HEK293 (cell line): ENCODE data around the gene FAM193A.

Experiments
- CTCF ChIA-PET: fragments of 350-600 bp; formaldehyde crosslinking; extraction: SDS; loops from one replicate; lab custom pipeline; 2021; ENCODE audit warnings: antibody characterized with exemption; lab: Yijun Ruan, JAX
- POLR2A ChIA-PET: fragments of 300-600 bp; formaldehyde crosslinking; extraction: SDS; loops from one replicate; lab custom pipeline; 2020; ENCODE audit warnings: antibody characterized with exemption, inconsistent platforms; lab: Yijun Ruan, JAX
- H3K27ac ChIP-seq: fragments of 200-500 bp; sonication (Bioruptor generic); 2 replicates; pipeline ENCODE4 v1.5.1; 2014; ENCODE audit warnings: low read depth, low read length, control low read depth, inconsistent platforms; ENCODE audit errors: extremely low read depth
- H3K36me3 ChIP-seq, 2 experiments: fragments of 200-500 bp in 1 of 2; sonication (Bioruptor generic) in 1 of 2; 1 replicate in 1 of 2; 2 replicates in 1 of 2; pipeline ENCODE4 v1.5.1; 2014 to 2017; ENCODE audit warnings: inconsistent platforms in 2 of 2, low read length in 2 of 2; ENCODE audit not compliant: control insufficient read depth in 2 of 2, insufficient read depth in 1 of 2
- H3K4me1 ChIP-seq: fragments of 200-500 bp; sonication (Bioruptor generic); 2 replicates; pipeline ENCODE4 v1.5.1; 2014; ENCODE audit warnings: mild to moderate bottlenecking, low read length, inconsistent platforms; ENCODE audit not compliant: control insufficient read depth, insufficient read depth
- H3K4me3 ChIP-seq: 2 replicates; pipeline ENCODE4 v1.5.1; 2011; ENCODE audit warnings: low read depth, mild to moderate bottlenecking, control low read depth, low read length, moderate library complexity
- H3K9me3 ChIP-seq: fragments of 200-500 bp; sonication (Bioruptor generic); 2 replicates; pipeline ENCODE4 v1.5.1; 2014; ENCODE audit warnings: low read depth, low read length, inconsistent platforms; ENCODE audit not compliant: control insufficient read depth, insufficient read depth
- HOXA7 ChIP-seq: sonication (generic); formaldehyde crosslinking; IDR thresholded peaks from 2 replicates; pipeline ENCODE4 v1.8.1; 2022; ENCODE audit warnings: missing genetic modification reagents, borderline replicate concordance
- PRDM4 ChIP-seq: fragments of 450-650 bp; formaldehyde crosslinking; IDR thresholded peaks from 2 replicates; pipeline ENCODE4 v1.5.1; 2017; ENCODE audit warnings: missing biosample characterization, missing genetic modification characterization
- SP2 ChIP-seq: fragments of 450-650 bp; formaldehyde crosslinking; IDR thresholded peaks from 2 replicates; pipeline ENCODE4 v1.5.1; 2016; ENCODE audit warnings: missing biosample characterization, missing genetic modification characterization
- WT1 ChIP-seq: fragments of 450-650 bp; formaldehyde crosslinking; IDR thresholded peaks from 2 replicates; pipeline ENCODE4 v1.5.1; 2016; ENCODE audit warnings: missing biosample characterization, missing genetic modification characterization
- YY2 ChIP-seq: fragments of 450-650 bp; formaldehyde crosslinking; IDR thresholded peaks from 2 replicates; pipeline ENCODE4 v1.5.1; 2016; ENCODE audit warnings: missing biosample characterization, missing genetic modification characterization
- ZBTB26 ChIP-seq: fragments of 450-650 bp; formaldehyde crosslinking; optimal IDR thresholded peaks from 2 replicates; pipeline ENCODE3; 2016; ENCODE audit warnings: missing biosample characterization, mild to moderate bottlenecking, missing genetic modification characterization
- ZFP37 ChIP-seq: fragments of 450-650 bp; formaldehyde crosslinking; IDR thresholded peaks from 2 replicates; pipeline ENCODE4 v1.5.1; 2016; ENCODE audit warnings: missing biosample characterization, missing genetic modification characterization
- ZNF16 ChIP-seq: fragments of 450-650 bp; formaldehyde crosslinking; IDR thresholded peaks from 2 replicates; pipeline ENCODE4 v1.5.1; 2016; ENCODE audit warnings: low read depth, missing biosample characterization, missing genetic modification characterization
- ZNF2 ChIP-seq: fragments of 450-650 bp; formaldehyde crosslinking; IDR thresholded peaks from 2 replicates; pipeline ENCODE4 v1.5.1; 2016; ENCODE audit warnings: missing biosample characterization, missing genetic modification characterization
- ZNF221 ChIP-seq: fragments of 450-650 bp; formaldehyde crosslinking; IDR thresholded peaks from 2 replicates; pipeline ENCODE4 v1.5.1; 2017; ENCODE audit warnings: missing biosample characterization, missing genetic modification characterization, borderline replicate concordance
- ZNF24 ChIP-seq: fragments of 450-650 bp; formaldehyde crosslinking; IDR thresholded peaks from 2 replicates; pipeline ENCODE4 v1.5.1; 2016; ENCODE audit warnings: missing biosample characterization, missing genetic modification characterization
- ZNF280C ChIP-seq: fragments of 450-650 bp; formaldehyde crosslinking; IDR thresholded peaks from 2 replicates; pipeline ENCODE4 v1.5.1; 2016; ENCODE audit warnings: missing biosample characterization, missing genetic modification characterization
- ZNF292 ChIP-seq: fragments of 450-650 bp; formaldehyde crosslinking; IDR thresholded peaks from 2 replicates; pipeline ENCODE4 v1.5.1; 2016; ENCODE audit warnings: low read depth, missing biosample characterization, missing genetic modification characterization, borderline replicate concordance
- ZNF302 ChIP-seq: fragments of 450-650 bp; formaldehyde crosslinking; IDR thresholded peaks from 2 replicates; pipeline ENCODE4 v1.5.1; 2016; ENCODE audit warnings: missing biosample characterization, missing genetic modification characterization, low read depth
- ZNF324 ChIP-seq: fragments of 450-650 bp; formaldehyde crosslinking; IDR thresholded peaks from 2 replicates; pipeline ENCODE4 v1.5.1; 2016; ENCODE audit warnings: missing biosample characterization, missing genetic modification characterization
- ZNF488 ChIP-seq: fragments of 450-650 bp; formaldehyde crosslinking; IDR thresholded peaks from 2 replicates; pipeline ENCODE4 v1.5.1; 2016; ENCODE audit warnings: missing biosample characterization, missing genetic modification characterization
- ZNF513 ChIP-seq: fragments of 450-650 bp; IDR thresholded peaks from 2 replicates; pipeline ENCODE4 v1.5.1; 2018; ENCODE audit warnings: missing biosample characterization, missing genetic modification characterization
- ZNF514 ChIP-seq: fragments of 450-650 bp; formaldehyde crosslinking; IDR thresholded peaks from 2 replicates; pipeline ENCODE4 v1.5.1; 2016; ENCODE audit warnings: missing biosample characterization, missing genetic modification characterization
- ZNF623 ChIP-seq: fragments of 450-650 bp; formaldehyde crosslinking; IDR thresholded peaks from 2 replicates; pipeline ENCODE4 v1.5.1; 2016; ENCODE audit warnings: missing biosample characterization, missing genetic modification characterization
- ZNF660 ChIP-seq: fragments of 450-650 bp; IDR thresholded peaks from 2 replicates; pipeline ENCODE4 v1.5.1; 2018; ENCODE audit warnings: missing biosample characterization, mild to moderate bottlenecking, missing genetic modification characterization
- ZNF677 ChIP-seq: fragments of 450-650 bp; IDR thresholded peaks from 2 replicates; pipeline ENCODE4 v1.5.0; 2018; ENCODE audit warnings: missing biosample characterization, mild to moderate bottlenecking, missing genetic modification characterization, moderate library complexity
- ZNF792 ChIP-seq: fragments of 450-650 bp; formaldehyde crosslinking; IDR thresholded peaks from 2 replicates; pipeline ENCODE4 v1.5.1; 2016; ENCODE audit warnings: missing biosample characterization, missing genetic modification characterization
- ZSCAN16 ChIP-seq: fragments of 450-650 bp; formaldehyde crosslinking; IDR thresholded peaks from 2 replicates; pipeline ENCODE4 v1.5.1; 2016; ENCODE audit warnings: missing biosample characterization, missing genetic modification characterization
- TF ChIP-seq, protein P1 (sequence below): sonication (generic); formaldehyde crosslinking; IDR thresholded peaks from 2 replicates; pipeline ENCODE4 v1.8.1; 2022; ENCODE audit warnings: mild to moderate bottlenecking, moderate library complexity, missing genetic modification reagents
- TF ChIP-seq, protein P2 (sequence below): fragments of 450-650 bp; formaldehyde crosslinking; IDR thresholded peaks from 2 replicates; pipeline ENCODE4 v1.5.1; 2017; ENCODE audit warnings: missing biosample characterization, missing genetic modification characterization

FAM193A gene

DNA sequence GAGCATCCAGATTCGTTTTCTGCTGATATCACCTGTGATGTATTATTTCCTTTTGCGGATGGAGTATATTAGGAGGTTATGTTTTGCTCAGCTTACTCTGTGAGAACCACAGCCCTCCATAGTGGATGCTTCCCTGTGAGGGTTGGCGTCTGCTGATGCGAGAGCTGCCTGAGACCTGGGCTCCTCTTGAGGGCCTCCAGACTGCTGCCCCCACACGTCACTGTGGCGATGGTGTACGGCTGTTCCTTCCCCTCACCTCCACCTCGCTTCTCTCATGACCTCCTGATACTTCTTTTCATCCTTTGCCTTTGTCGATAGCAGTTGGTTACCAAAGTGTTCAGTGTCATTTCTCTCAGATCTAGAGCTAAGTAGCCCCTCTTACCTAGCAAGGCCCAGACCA, 148.0 kb downstream of the FAM193A start:
- ChIA-PET CTCF (no interaction called here), POLR2A (no interaction called here)
- no peak for TF ChIP-seq ZFP37
- TF ChIP-seq YY2: no peak
- no peak for TF ChIP-seq ZNF221 (tag by site-specific recombination)
- TF ChIP-seq ZNF514 (tag by site-specific recombination): no peak
- TF ChIP-seq SP2 (tag by site-specific recombination): no peak
- no peak for TF ChIP-seq ZNF792 (tag by site-specific recombination)
- no peak for TF ChIP-seq ZNF488 (tag by site-specific recombination)
- TF ChIP-seq WT1 (tag by site-specific recombination): no peak
- TF ChIP-seq ZNF623 (tag by site-specific recombination): no peak
- TF ChIP-seq ZNF24 (tag by site-specific recombination): no peak
- TF ChIP-seq, protein P1, sequence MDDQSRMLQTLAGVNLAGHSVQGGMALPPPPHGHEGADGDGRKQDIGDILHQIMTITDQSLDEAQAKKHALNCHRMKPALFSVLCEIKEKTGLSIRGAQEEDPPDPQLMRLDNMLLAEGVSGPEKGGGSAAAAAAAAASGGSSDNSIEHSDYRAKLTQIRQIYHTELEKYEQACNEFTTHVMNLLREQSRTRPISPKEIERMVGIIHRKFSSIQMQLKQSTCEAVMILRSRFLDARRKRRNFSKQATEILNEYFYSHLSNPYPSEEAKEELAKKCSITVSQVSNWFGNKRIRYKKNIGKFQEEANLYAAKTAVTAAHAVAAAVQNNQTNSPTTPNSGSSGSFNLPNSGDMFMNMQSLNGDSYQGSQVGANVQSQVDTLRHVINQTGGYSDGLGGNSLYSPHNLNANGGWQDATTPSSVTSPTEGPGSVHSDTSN (CRISPR knock-in tag): no peak
- no peak for TF ChIP-seq ZNF280C (tag by site-specific recombination)
- TF ChIP-seq ZNF324 (tag by site-specific recombination): no peak
- Histone ChIP-seq H3K27ac (no peak overlapping the region), H3K4me1 (no peaks in the 10 kb centered on the region), H3K36me3 (peaks cover 0 to 73% of the 10 kb centered on the region in 2 experiments; a peak in 2 of 3 replicates), H3K4me3 (no peak overlapping the region), H3K9me3 (no peaks in the 10 kb centered on the region)

- ChIA-PET POLR2A (no interaction called here), CTCF (no interaction called here)
- Histone ChIP-seq H3K9me3 (no peaks in the 10 kb centered on the region), H3K4me3 (no peak overlapping the region), H3K27ac (no peak overlapping the region), H3K4me1 (no peaks in the 10 kb centered on the region), H3K36me3 (peaks cover 0 to 80% of the 10 kb centered on the region in 2 experiments; a peak in 2 of 3 replicates)
- TF ChIP-seq, protein P2, sequence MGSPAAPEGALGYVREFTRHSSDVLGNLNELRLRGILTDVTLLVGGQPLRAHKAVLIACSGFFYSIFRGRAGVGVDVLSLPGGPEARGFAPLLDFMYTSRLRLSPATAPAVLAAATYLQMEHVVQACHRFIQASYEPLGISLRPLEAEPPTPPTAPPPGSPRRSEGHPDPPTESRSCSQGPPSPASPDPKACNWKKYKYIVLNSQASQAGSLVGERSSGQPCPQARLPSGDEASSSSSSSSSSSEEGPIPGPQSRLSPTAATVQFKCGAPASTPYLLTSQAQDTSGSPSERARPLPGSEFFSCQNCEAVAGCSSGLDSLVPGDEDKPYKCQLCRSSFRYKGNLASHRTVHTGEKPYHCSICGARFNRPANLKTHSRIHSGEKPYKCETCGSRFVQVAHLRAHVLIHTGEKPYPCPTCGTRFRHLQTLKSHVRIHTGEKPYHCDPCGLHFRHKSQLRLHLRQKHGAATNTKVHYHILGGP (tag by site-specific recombination): no peak
- TF ChIP-seq ZNF302 (tag by site-specific recombination): no peak
- no peak for TF ChIP-seq ZNF292
- no peak for TF ChIP-seq ZNF324 (tag by site-specific recombination)
- no peak for TF ChIP-seq HOXA7 (CRISPR knock-in tag)
- TF ChIP-seq ZNF660 (tag by site-specific recombination): no peak
- TF ChIP-seq ZNF677: no peak
- TF ChIP-seq PRDM4 (tag by site-specific recombination): no peak
- no peak for TF ChIP-seq ZNF2
- TF ChIP-seq ZBTB26 (tag by site-specific recombination): no peak
- no peak for TF ChIP-seq ZNF16 (tag by site-specific recombination)
- no peak for TF ChIP-seq ZSCAN16 (tag by site-specific recombination)
- no peak for TF ChIP-seq ZNF513 (tag by site-specific recombination)
Measured at GRCh38 chr4:2685541-2685940, 149.1 kb downstream of the FAM193A start.
